Lower lobe of right lung (tissue), 2 donors: ENCODE data around the gene MYRIP. TPM values are rescaled to one million over a fixed set of nuclear protein-coding genes. Genes with fewer than 3 reads are reported as not detected.
A peak's percentile ranks its signal among the peaks of the same experiment; 100 is the strongest.

Experiments used
- ATAC-seq, 2 donors: fragments of 200-7000 bp; cut with Tn5 transposase; one replicate each; pipeline ENCODE4 v1.9.1; 2020 to 2022; ENCODE audit warnings: mild to moderate bottlenecking in 2 of 2, moderate library complexity in 2 of 2
- DNase-seq: peaks from one replicate; pipeline ENCODE4 v3.0.0-alpha.2; 2020
- H3K27ac ChIP-seq: fragments of 200-600 bp; one replicate; pipeline ENCODE4 v1.8.0; 2022
- H3K27me3 ChIP-seq: fragments of 200-600 bp; one replicate; pipeline ENCODE4 v1.8.0; 2022; ENCODE audit warnings: low read depth
- H3K36me3 ChIP-seq: fragments of 200-600 bp; one replicate; pipeline ENCODE4 v1.8.0; 2022; ENCODE audit warnings: mild to moderate bottlenecking
- H3K4me1 ChIP-seq: fragments of 200-600 bp; one replicate; pipeline ENCODE4 v1.8.0; 2022
- H3K4me3 ChIP-seq: fragments of 200-600 bp; one replicate; pipeline ENCODE4 v1.8.0; 2022; ENCODE audit warnings: mild to moderate bottlenecking
- H3K9me3 ChIP-seq: fragments of 200-600 bp; one replicate; pipeline ENCODE4 v1.8.0; 2022
- CTCF ChIP-seq: fragments of 200-600 bp; IDR thresholded peaks from one replicate; pipeline ENCODE4 v1.8.0; 2022; ENCODE audit warnings: antibody characterized with exemption, mild to moderate bottlenecking
- intact Hi-C: fragments of 100-400 bp; cut with DNase I; formaldehyde crosslinking; loops from one replicate; pipeline ENCODE4 v1.11.0; 2022
- total RNA-seq: library from RNA; stranded (reverse); fragmentation: NEBNext Ultra II Directional; extraction: Animal tissue kit (Norgen Biotek cat#: 25700); gene quantifications from one replicate; pipeline ENCODE4 v1.2.1, GENCODE V29; 2021
- donor health status: DM: no; HTN: yes; CAD: no; lungs with severe emphysema.

Gene MYRIP
- total RNA-seq, 1 donor from 2014 or later = 1.8 TPM

GRCh38 chr3:39982665-39983357, 173.4 kb downstream of the MYRIP start:
- Histone ChIP-seq H3K27me3 (no peaks in the 10 kb centered on the region), H3K27ac (no peak overlapping the region), H3K36me3 (no peaks in the 10 kb centered on the region), H3K4me3 (no peak overlapping the region), H3K4me1 (no peaks in the 10 kb centered on the region), H3K9me3 (no peaks in the 10 kb centered on the region)
- intact Hi-C loops = no loop called here
- DNase-seq (no peak), ATAC-seq (no peak)
- no peak for TF ChIP-seq CTCF

DNA sequence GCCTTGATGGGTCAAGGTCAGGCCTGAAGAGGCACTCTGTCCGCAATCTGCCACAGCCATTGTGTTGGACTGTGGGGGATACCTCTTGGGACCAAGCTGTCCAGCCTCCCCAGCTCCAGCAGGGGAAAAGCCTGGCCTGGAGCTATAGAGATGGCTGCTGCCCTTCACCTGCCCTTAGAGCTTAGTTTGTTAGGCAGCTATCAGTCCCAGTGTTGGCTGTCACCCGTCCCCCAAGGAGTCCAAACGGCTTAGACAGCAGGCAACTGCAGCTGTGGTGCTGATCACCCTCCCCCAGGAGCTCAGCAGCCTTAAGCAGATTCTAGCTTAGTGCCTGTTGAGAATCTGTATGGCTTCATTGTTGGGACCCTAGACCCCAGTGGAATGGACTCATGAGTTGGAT, 180.3 kb downstream of the MYRIP start:
- H3K27me3 ChIP-seq = no peaks in the 10 kb centered on the region
- no peak for DNase-seq
- no peaks in the 10 kb centered on the region for H3K4me1 ChIP-seq
- H3K36me3 ChIP-seq = no peaks in the 10 kb centered on the region
- H3K9me3 ChIP-seq = peaks cover 3% of the 10 kb centered on the region
- H3K27ac ChIP-seq = no peak overlapping the region
- ATAC-seq = no peak
- no peak overlapping the region for H3K4me3 ChIP-seq
- TF ChIP-seq CTCF = no peak
- intact Hi-C loops = no loop called here

DNA sequence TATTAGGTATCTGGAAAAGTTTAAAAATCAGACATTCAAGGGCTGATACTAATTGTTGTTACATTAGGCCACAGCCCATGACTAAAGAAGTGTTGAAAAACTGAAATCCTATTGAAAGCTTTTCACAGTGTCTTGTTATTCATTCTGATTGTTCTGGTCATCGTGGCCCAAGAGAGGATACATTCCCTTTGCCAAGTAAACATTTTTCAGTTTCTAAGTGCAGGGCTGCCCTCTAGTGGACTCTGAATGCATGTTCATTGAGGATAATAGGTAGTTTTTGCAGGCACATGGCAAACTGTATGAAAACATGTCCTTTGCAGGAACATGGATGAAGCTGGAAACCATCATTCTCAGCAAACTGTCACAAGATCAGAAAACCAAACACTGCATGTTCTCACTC, 181.1 kb downstream of the MYRIP start:
- DNase-seq (no peak), ATAC-seq (no peak)
- intact Hi-C loops = no loop called here
- Histone ChIP-seq H3K4me1 (no peaks in the 10 kb centered on the region), H3K27me3 (no peaks in the 10 kb centered on the region), H3K9me3 (peaks cover 3% of the 10 kb centered on the region), H3K27ac (no peak overlapping the region), H3K36me3 (no peaks in the 10 kb centered on the region), H3K4me3 (no peak overlapping the region)
- peak; percentile 48 for TF ChIP-seq CTCF

DNA sequence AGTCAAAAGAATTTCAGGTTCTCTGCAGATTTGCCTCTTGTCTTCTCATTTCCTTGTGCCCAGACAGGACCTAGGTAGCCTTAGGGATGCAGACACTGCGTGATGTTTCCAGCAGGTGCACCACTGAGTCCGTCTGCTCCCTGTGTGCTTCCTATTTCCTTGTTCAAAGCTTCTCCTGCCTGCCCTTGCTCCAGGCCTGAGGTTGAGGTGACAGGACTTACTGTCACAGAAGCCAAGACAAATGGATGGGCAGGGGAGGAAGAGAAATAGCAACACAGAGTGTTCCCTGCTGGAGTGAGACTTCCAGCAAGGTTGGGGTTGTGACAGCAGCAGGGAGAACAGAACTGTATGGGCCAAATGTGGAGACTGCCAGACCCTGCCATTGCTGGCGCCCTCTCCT, 199.4 kb downstream of the MYRIP start:
- no peaks in the 10 kb centered on the region for H3K27me3 ChIP-seq
- H3K36me3 ChIP-seq = no peaks in the 10 kb centered on the region
- DNase-seq (no peak), ATAC-seq (no peak)
- H3K4me3 ChIP-seq = no peak overlapping the region
- TF ChIP-seq CTCF = no peak
- intact Hi-C loops = no loop called here
- no peak overlapping the region for H3K27ac ChIP-seq
- H3K4me1 ChIP-seq = no peaks in the 10 kb centered on the region
- no peaks in the 10 kb centered on the region for H3K9me3 ChIP-seq

GRCh38 chr3:40009991-40010390, 200.6 kb downstream of the MYRIP start:
- Histone ChIP-seq H3K36me3 (no peaks in the 10 kb centered on the region), H3K9me3 (no peaks in the 10 kb centered on the region), H3K4me1 (no peaks in the 10 kb centered on the region), H3K27ac (no peak overlapping the region), H3K27me3 (no peaks in the 10 kb centered on the region), H3K4me3 (no peak overlapping the region)
- intact Hi-C loops = no loop called here
- DNase-seq (no peak), ATAC-seq (no peak)
- TF ChIP-seq CTCF = no peak

GRCh38 chr3:40012381-40012780, 203.0 kb downstream of the MYRIP start:
- Histone ChIP-seq H3K9me3 (no peaks in the 10 kb centered on the region), H3K4me3 (no peak overlapping the region), H3K27me3 (no peaks in the 10 kb centered on the region), H3K36me3 (no peaks in the 10 kb centered on the region), H3K27ac (no peak overlapping the region), H3K4me1 (no peaks in the 10 kb centered on the region)
- intact Hi-C loops = no loop called here
- ATAC-seq (no peak), DNase-seq (no peak)
- TF ChIP-seq CTCF = no peak
